ENCODE measurements around the gene DENND4A.

The DENND4A gene

GRCh38 chr15:65659502-65660052, 132.5 kb downstream of the DENND4A start:
- no peak for DNase-seq

GRCh38 chr15:65655457-65655856, 136.6 kb downstream of the DENND4A start:
- DNase-seq: no peak

- no peak for DNase-seq
Measured at GRCh38 chr15:65655026-65655425, 137.1 kb downstream of the DENND4A start.

- no peak for DNase-seq
Measured at GRCh38 chr15:65653801-65654521, 138.1 kb downstream of the DENND4A start.

GRCh38 chr15:65653341-65653740, 138.8 kb downstream of the DENND4A start:
- no peak for DNase-seq

DNA sequence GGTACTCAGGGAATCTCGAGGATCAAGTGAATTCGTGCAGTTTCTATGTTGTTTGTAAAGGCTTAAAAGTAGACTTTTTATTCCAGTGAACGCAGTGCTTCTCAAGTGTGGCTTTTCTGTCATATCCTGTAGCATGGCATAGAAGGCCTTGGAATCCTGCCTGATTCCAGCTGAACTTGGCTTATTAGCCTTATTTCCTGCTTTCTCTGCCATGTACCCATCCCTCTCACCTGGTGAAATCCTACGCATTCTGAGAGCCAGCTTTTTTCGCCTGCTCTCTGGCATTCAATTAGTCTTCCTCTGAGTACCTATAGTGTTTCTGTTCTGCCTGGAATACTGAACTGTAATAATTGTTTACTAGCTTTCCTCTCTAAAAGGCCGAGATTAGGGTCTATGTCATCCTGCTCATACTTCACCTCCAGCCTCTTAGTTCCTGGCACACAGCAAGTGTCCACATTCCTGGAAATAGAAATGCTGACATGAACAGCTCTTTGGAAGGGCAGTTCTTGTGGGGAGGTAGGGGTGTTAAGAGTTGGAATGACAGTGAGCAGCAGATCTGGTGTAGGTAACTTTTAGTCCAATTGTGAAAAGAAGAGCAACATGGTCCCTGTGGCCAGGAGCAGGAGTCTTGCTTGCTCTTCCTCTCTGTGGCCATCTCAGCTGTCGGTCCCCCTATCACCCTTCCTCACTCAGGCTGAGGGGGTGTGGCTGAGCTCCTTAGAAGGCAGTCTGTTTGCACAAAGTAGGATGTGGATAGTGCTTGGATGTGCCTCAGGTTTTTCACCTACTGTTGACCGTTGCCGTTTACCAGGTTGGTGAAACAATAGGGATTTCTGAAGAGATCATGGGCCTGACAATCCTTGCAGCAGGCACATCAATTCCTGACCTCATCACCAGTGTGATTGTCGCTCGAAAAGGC, 140.0 kb downstream of the DENND4A start:
- DNase-seq: no peak

GRCh38 chr15:65651042-65651322, 141.1 kb downstream of the DENND4A start:
- DNase-seq: no peak

DNA sequence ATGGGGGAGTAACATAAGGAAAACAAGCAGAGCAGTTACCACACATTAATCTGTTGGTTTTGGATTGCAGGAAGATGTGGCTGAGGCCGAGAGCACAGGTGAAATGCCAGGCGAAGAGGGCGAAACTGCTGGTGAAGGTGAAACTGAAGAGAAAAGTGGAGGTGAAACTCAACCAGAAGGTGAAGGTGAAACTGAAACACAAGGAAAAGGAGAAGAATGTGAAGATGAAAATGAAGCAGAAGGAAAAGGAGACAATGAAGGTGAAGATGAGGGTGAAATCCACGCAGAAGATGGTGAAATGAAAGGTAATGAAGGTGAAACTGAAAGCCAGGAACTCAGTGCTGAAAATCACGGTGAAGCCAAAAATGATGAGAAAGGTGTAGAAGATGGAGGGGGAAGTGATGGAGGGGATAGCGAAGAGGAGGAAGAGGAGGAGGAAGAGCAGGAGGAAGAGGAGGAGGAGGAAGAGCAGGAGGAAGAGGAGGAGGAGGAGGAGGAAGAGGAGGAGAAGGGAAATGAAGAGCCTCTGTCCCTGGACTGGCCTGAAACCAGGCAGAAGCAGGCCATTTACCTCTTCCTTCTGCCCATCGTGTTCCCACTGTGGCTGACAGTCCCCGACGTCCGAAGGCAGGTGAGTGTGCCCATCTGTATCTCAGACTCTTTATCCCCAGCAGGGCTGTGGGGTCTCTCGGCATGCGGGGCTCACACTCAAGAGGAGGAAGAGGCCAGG, 141.6 kb downstream of the DENND4A start:
- no peak for DNase-seq

- DNase-seq: no peak
Measured at GRCh38 chr15:65646486-65646885, 145.6 kb downstream of the DENND4A start.

GRCh38 chr15:65645392-65645791, 146.7 kb downstream of the DENND4A start:
- DNase-seq: no peak

GRCh38 chr15:65644282-65644681, 147.8 kb downstream of the DENND4A start:
- no peak for DNase-seq

GRCh38 chr15:65642594-65642993, 149.5 kb downstream of the DENND4A start:
- no peak for DNase-seq

GRCh38 chr15:65641768-65642475, 150.2 kb downstream of the DENND4A start:
- no peak for DNase-seq

DNA sequence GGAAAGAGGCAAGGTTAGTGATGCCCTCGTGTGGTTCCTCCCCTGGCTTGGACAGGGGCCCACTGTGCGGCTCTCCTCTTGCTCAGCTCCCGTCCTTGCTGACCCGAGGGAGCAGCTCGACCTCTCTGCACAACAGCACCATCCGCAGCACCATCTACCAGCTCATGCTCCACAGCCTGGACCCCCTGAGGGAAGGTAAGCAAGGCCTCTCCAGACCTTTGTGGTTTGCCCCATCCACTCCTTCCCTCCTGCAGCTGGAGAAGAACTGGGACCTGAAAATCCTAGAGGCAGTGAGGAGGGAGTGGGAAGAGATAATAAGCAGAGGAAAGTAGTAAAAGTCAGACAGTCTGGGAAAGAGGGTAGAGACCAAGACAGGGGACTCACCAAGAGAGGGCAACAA, 152.6 kb downstream of the DENND4A start:
- no peak for DNase-seq

GRCh38 chr15:65638681-65639089, 153.4 kb downstream of the DENND4A start:
- no peak for DNase-seq

GRCh38 chr15:65638109-65638508, 154.0 kb downstream of the DENND4A start:
- DNase-seq: no peak

DNA sequence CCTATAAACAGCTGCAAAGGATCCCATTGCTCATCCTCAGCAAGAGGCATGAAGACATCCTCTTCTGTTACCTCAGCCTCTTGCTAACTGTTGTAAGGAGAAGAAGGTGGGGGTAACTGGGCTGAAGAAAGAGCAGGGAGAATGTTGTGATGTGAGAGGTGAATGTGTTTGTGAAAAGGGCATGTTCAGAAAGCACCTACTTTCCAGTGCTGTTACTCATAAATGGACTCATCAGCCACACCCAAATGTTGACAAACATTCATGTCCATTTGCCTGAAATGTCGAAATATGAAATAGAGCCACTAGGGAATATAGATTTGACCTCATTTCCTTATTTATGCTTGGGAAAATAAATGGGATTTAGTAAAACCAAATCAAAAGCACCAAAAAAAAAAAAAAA, 157.7 kb downstream of the DENND4A start:
- DNase-seq: no peak

GRCh38 chr15:65633752-65634151, 158.3 kb downstream of the DENND4A start:
- DNase-seq: no peak

DNA sequence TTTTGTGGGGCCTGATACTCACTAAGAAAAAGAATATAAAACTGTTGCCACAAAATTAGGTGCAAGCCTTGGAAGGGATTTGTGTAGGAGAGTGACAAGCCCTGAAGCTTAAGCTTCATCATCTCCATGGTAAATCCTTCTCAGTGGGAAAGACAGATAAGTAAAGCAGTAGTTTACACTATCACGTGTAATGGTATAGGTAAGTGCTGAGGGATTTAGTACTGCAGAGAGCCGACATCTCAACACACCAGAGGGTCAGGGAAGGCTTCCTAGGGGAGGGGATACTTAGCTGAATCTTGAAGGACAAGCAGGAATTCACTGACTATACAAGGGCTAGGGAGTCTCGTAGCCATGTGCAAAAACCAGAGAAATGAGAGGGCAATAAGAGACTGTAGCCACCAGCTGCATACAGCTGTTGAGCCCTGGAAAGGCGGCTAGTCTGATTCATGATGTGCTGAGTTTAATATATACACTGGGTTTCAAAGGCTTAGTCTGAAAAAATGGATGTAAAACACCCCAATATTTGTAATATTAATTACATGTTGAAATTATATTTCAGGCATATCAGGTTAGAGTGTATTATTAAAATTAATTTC, 159.2 kb downstream of the DENND4A start:
- DNase-seq: no peak

- DNase-seq: no peak
Measured at GRCh38 chr15:65631503-65631902, 160.6 kb downstream of the DENND4A start.

DNA sequence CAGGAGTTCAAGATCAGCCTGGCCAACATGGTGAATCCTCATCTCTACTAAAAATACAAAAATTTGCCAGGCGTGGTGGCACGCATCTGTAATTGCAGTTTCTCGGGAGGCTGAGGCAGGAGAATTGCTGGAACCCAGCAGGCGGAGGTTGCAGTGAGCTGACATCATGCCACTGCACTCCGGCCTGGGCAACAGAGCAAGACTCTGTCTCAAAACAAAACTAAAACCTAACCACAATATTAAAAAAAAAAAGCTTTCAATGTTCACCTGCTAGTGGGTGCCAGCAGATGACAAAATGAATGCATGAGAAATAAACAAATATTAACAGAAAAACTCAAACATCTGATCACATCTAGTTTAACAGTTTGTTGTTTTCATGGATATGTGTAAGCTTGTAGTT, 161.3 kb downstream of the DENND4A start:
- no peak for DNase-seq

- DNase-seq: no peak
Measured at GRCh38 chr15:65629548-65629947, 162.5 kb downstream of the DENND4A start.
